Measurements from ENCODE around the gene CEND1.

- no peak for TF ChIP-seq REST (IDR thresholded peaks at IDR 0.05; ENCODE audit: low read depth, low read length)
- TF ChIP-seq MXI1 (IDR thresholded peaks at IDR 0.05; ENCODE audit: low read depth, low read length) = no peak
- no peak for TF ChIP-seq ZBTB33 (IDR thresholded peaks at IDR 0.05; ENCODE audit: borderline replicate concordance, low read depth)
- TF ChIP-seq JUND (IDR thresholded peaks at IDR 0.05) = no peak
- no peak for TF ChIP-seq CTCF (IDR thresholded peaks at IDR 0.05)
- TF ChIP-seq EZH2phosphoT487 (IDR thresholded peaks at IDR 0.05; ENCODE audit: borderline replicate concordance, low read depth) = no peak
- no peak for TF ChIP-seq EP300 (IDR thresholded peaks at IDR 0.05; ENCODE audit: borderline replicate concordance in 1 of 2, low read depth in 1 of 2, low read length in 1 of 2)
- TF ChIP-seq GABPA (IDR thresholded peaks at IDR 0.05; ENCODE audit: low read depth) = no peak
- TF ChIP-seq POLR2AphosphoS5 (IDR thresholded peaks at IDR 0.05; ENCODE audit: low read depth, low read length) = no peak
- no peak for TF ChIP-seq TAF1 (IDR thresholded peaks at IDR 0.05; ENCODE audit: borderline replicate concordance, low read depth, low read length)
- no peak for TF ChIP-seq USF1 (IDR thresholded peaks at IDR 0.05; ENCODE audit: borderline replicate concordance, low read depth)
- no peak for TF ChIP-seq USF2 (IDR thresholded peaks at IDR 0.05; ENCODE audit: borderline replicate concordance, low read depth, low read length)
These were observed 2.0 kb upstream of the CEND1 start for GRCh38 chr11:791658-792534.
